ENCODE data around the gene ROR2. TPM values are rescaled to one million over a fixed set of nuclear protein-coding genes. Genes with fewer than 3 reads are reported as not detected.

ROR2 gene
- total and polyA plus RNA-seq, 11 donors = 0.18 to 9.0 (median 0.49) TPM

GRCh38 chr9:91904588-91905236, 45.3 kb downstream of the ROR2 start:
- Histone ChIP-seq H3K27ac (peak overlapping the region in 2 of 12 donors; percentile 77 to 81), H3K4me1 (peaks cover 0 to 40% (median 6%) of the 10 kb centered on the region in 12 donors), H3K36me3 (no peaks in the 10 kb centered on the region), H3K9me3 (no peaks in the 10 kb centered on the region), H3K27me3 (peaks cover 0 to 7% (median 0%) of the 10 kb centered on the region in 9 donors), H3K4me3 (no peak overlapping the region)
- DNase-seq (no peak), ATAC-seq (peak in 1 of 4 donors; percentile 11)
- 89 to 93% (median 93%) methylated on average over 9 to 10 of the region's 10 CpGs for WGBS, 4 donors
- intact Hi-C loops (cut with DNase I) = no loop called here
- no peak for TF ChIP-seq CTCF (IDR thresholded peaks at IDR 0.05)
- no peak for TF ChIP-seq POLR2A (IDR thresholded peaks at IDR 0.05)

- TF ChIP-seq CTCF (IDR thresholded peaks at IDR 0.05) = no peak
- no peak for TF ChIP-seq POLR2A (IDR thresholded peaks at IDR 0.05)
- Histone ChIP-seq H3K4me3 (no peak overlapping the region), H3K4me1 (peaks cover 0 to 49% (median 6%) of the 10 kb centered on the region in 12 donors), H3K9me3 (no peaks in the 10 kb centered on the region), H3K27ac (peak overlapping the region in 2 of 12 donors; percentile 77 to 81), H3K27me3 (peaks cover 0 to 4% (median 0%) of the 10 kb centered on the region in 9 donors), H3K36me3 (no peaks in the 10 kb centered on the region)
- intact Hi-C loops (cut with DNase I) = no loop called here
- peak in 1 of 4 donors; percentile 56 for ATAC-seq
- WGBS, 4 donors = 62 to 74% (median 69%) methylated on average over 12 of the region's 12 CpGs
- no peak for DNase-seq
These were observed 46.7 kb downstream of the ROR2 start for GRCh38 chr9:91903126-91903911.

- Histone ChIP-seq H3K4me1 (peaks cover 0 to 50% (median 6%) of the 10 kb centered on the region in 12 donors), H3K27me3 (peaks cover 0 to 3% (median 0%) of the 10 kb centered on the region in 9 donors), H3K36me3 (no peaks in the 10 kb centered on the region), H3K4me3 (no peak overlapping the region), H3K27ac (peak overlapping the region in 2 of 12 donors; percentile 77 to 81), H3K9me3 (no peaks in the 10 kb centered on the region)
- TF ChIP-seq CTCF (IDR thresholded peaks at IDR 0.05) (no peak), POLR2A (IDR thresholded peaks at IDR 0.05) (no peak)
- ATAC-seq = no peak
- 73 to 80% (median 76%) methylated on average over 11 of the region's 11 CpGs for WGBS, 4 donors
- DNase-seq = no peak
- intact Hi-C loops (cut with DNase I) = no loop called here
These were observed 47.4 kb downstream of the ROR2 start for GRCh38 chr9:91902475-91903125.

- intact Hi-C loops (cut with DNase I) = no loop called here
- Histone ChIP-seq H3K4me1 (peaks cover 0 to 64% (median 11%) of the 10 kb centered on the region in 12 donors), H3K27me3 (no peaks in the 10 kb centered on the region), H3K27ac (peak overlapping the region in 1 of 12 donors; percentile 81), H3K4me3 (no peak overlapping the region), H3K9me3 (no peaks in the 10 kb centered on the region), H3K36me3 (no peaks in the 10 kb centered on the region)
- TF ChIP-seq POLR2A (IDR thresholded peaks at IDR 0.05) = no peak
- no peak for TF ChIP-seq CTCF (IDR thresholded peaks at IDR 0.05)
- no peak for DNase-seq
- ATAC-seq = no peak
- 51 to 61% (median 55%) methylated on average over 3 of the region's 3 CpGs for WGBS, 4 donors
These were observed 49.2 kb downstream of the ROR2 start for GRCh38 chr9:91900797-91901177.

Data from heart left ventricle (tissue), 16 donors.